DND-41 (cell line): ENCODE results near the gene TBC1D20.
A peak's percentile ranks its signal among the peaks of the same experiment; 100 is the strongest.

Experiments used
- ATAC-seq: fragments of 200-7000 bp; cut with Tn5 transposase; 3 replicates; pipeline ENCODE4 v1.9.1; 2021; ENCODE audit warnings: low read depth; ENCODE audit not compliant: insufficient read depth
- DNase-seq: peaks from one replicate; pipeline ENCODE4 v3.0.0-alpha.2; 2020
- H2AFZ ChIP-seq: 2 replicates; pipeline ENCODE4 v1.6.0; 2012; ENCODE audit warnings: low read depth, low read length
- H3K27ac ChIP-seq: 2 replicates; pipeline ENCODE4 v1.5.1; 2012; ENCODE audit warnings: low read length, inconsistent platforms
- H3K27me3 ChIP-seq: fragments of 200-600 bp; sonication (generic); 2 replicates; pipeline ENCODE4 v1.6.0; 2012; ENCODE audit warnings: low read length, mild to moderate bottlenecking, inconsistent platforms; ENCODE audit not compliant: insufficient read depth, poor library complexity
- H3K36me3 ChIP-seq: 2 replicates; pipeline ENCODE4 v1.5.1; 2012; ENCODE audit warnings: low read length, inconsistent platforms; ENCODE audit not compliant: insufficient read depth
- H3K4me1 ChIP-seq: 2 replicates; pipeline ENCODE4 v1.5.1; 2012; ENCODE audit warnings: mild to moderate bottlenecking, low read length; ENCODE audit not compliant: insufficient read depth
- H3K4me2 ChIP-seq: 2 replicates; pipeline ENCODE4 v1.6.0; 2012; ENCODE audit warnings: mild to moderate bottlenecking, moderate library complexity, low read length, inconsistent platforms; ENCODE audit not compliant: insufficient read depth
- H3K4me3 ChIP-seq, 2 experiments: fragments of 200-600 bp in 1 of 2; shearing (Covaris generic) in 1 of 2; 2 replicates each; pipeline ENCODE4 v1.5.1; 2012 to 2016; ENCODE audit warnings: inconsistent platforms in 2 of 2, low read length in 2 of 2, mild to moderate bottlenecking in 2 of 2, low read depth in 1 of 2, moderate library complexity in 1 of 2
- H3K79me2 ChIP-seq: 2 replicates; pipeline ENCODE4 v1.6.0; 2012; ENCODE audit warnings: low read length, inconsistent platforms; ENCODE audit not compliant: insufficient read depth
- H3K9ac ChIP-seq: 2 replicates; pipeline ENCODE4 v1.6.0; 2012; ENCODE audit warnings: low read depth, mild to moderate bottlenecking, inconsistent platforms, low read length, moderate library complexity
- H3K9me3 ChIP-seq: 2 replicates; pipeline ENCODE4 v1.5.1; 2012; ENCODE audit warnings: low read length, moderate library complexity, mild to moderate bottlenecking, inconsistent platforms; ENCODE audit not compliant: insufficient read depth, severe bottlenecking
- H4K20me1 ChIP-seq: 2 replicates; pipeline ENCODE4 v1.6.0; 2012; ENCODE audit warnings: low read length; ENCODE audit not compliant: insufficient read depth
- CTCF ChIP-seq: IDR thresholded peaks from 2 replicates; pipeline ENCODE4 v1.5.1; 2012; ENCODE audit warnings: borderline replicate concordance, low read length, moderate library complexity, mild to moderate bottlenecking; ENCODE audit not compliant: poor library complexity, severe bottlenecking; ENCODE audit errors: extremely low read depth
- EZH2 ChIP-seq: IDR thresholded peaks from 3 replicates; pipeline ENCODE4 v1.6.1; 2012; ENCODE audit warnings: borderline replicate concordance, low read depth, mild to moderate bottlenecking, moderate library complexity, low read length, inconsistent platforms; ENCODE audit not compliant: severe bottlenecking

The TBC1D20 gene

GRCh38 chr20:400128-400453, 62.2 kb downstream of the TBC1D20 start:
- DNase-seq: no peak
- peak; percentile 47 for ATAC-seq
- Histone ChIP-seq H3K9ac (peak overlapping the region; percentile 33; the same call in 1 of the 2 replicates), H3K79me2 (no peaks in the 10 kb centered on the region), H3K4me1 (peaks cover 45% of the 10 kb centered on the region), H3K27me3 (no peaks in the 10 kb centered on the region), H3K36me3 (peaks cover 29% of the 10 kb centered on the region), H3K9me3 (no peaks in the 10 kb centered on the region), H3K4me3 (no peak overlapping the region), H2AFZ (no peak overlapping the region), H4K20me1 (0 out of 2 replicates have a peak, but pooled peaks cover 5% of the 10 kb centered on the region), H3K27ac (peak overlapping the region; percentile 77), H3K4me2 (no peak overlapping the region)
- TF ChIP-seq CTCF: no peak
- no peak for TF ChIP-seq EZH2

GRCh38 chr20:399182-399707, 63.1 kb downstream of the TBC1D20 start:
- no peak for TF ChIP-seq CTCF
- no peak for TF ChIP-seq EZH2
- Histone ChIP-seq H3K4me2 (no peak overlapping the region), H3K4me3 (no peak overlapping the region), H3K9me3 (no peaks in the 10 kb centered on the region), H3K27ac (peak overlapping the region; percentile 55; the same call in 1 of the 2 replicates), H3K27me3 (no peaks in the 10 kb centered on the region), H3K79me2 (no peaks in the 10 kb centered on the region), H3K4me1 (peaks cover 45% of the 10 kb centered on the region), H3K9ac (no peak overlapping the region), H3K36me3 (peaks cover 37% of the 10 kb centered on the region), H2AFZ (no peak overlapping the region), H4K20me1 (0 out of 2 replicates have a peak, but pooled peaks cover 5% of the 10 kb centered on the region)
- no peak for DNase-seq
- no peak for ATAC-seq

GRCh38 chr20:397432-398237, 64.7 kb downstream of the TBC1D20 start:
- no peak overlapping the region for H3K9ac ChIP-seq
- no peaks in the 10 kb centered on the region for H3K9me3 ChIP-seq
- no peak overlapping the region for H2AFZ ChIP-seq

More at GRCh38 chr20:397432-398237, 64.7 kb downstream of the TBC1D20 start:
- Histone ChIP-seq H4K20me1 (0 out of 2 replicates have a peak, but pooled peaks cover 5% of the 10 kb centered on the region), H3K4me3 (no peak overlapping the region), H3K27me3 (no peaks in the 10 kb centered on the region), H3K4me1 (peaks cover 34% of the 10 kb centered on the region), H3K4me2 (no peak overlapping the region), H3K27ac (no peak overlapping the region), H3K36me3 (peaks cover 52% of the 10 kb centered on the region), H3K79me2 (peaks cover 2% of the 10 kb centered on the region; the same call in 1 of the 2 replicates)
- TF ChIP-seq EZH2 (no peak), CTCF (no peak)
- ATAC-seq (no peak), DNase-seq (no peak)
